Measurements from ENCODE around the gene ADAM15. TPM values are rescaled to one million over a fixed set of nuclear protein-coding genes. Genes with fewer than 3 reads are reported as not detected.

ADAM15 gene
- total RNA-seq (ENCODE audit: low replicate concordance), result 61.9 and 69.0 TPM in 2 replicates
- long read RNA-seq, partial matches to known transcripts, result 7 of 9 reads
- long read RNA-seq, other reads (novel, unspliced or antisense), result 2 of 9 reads

DNA sequence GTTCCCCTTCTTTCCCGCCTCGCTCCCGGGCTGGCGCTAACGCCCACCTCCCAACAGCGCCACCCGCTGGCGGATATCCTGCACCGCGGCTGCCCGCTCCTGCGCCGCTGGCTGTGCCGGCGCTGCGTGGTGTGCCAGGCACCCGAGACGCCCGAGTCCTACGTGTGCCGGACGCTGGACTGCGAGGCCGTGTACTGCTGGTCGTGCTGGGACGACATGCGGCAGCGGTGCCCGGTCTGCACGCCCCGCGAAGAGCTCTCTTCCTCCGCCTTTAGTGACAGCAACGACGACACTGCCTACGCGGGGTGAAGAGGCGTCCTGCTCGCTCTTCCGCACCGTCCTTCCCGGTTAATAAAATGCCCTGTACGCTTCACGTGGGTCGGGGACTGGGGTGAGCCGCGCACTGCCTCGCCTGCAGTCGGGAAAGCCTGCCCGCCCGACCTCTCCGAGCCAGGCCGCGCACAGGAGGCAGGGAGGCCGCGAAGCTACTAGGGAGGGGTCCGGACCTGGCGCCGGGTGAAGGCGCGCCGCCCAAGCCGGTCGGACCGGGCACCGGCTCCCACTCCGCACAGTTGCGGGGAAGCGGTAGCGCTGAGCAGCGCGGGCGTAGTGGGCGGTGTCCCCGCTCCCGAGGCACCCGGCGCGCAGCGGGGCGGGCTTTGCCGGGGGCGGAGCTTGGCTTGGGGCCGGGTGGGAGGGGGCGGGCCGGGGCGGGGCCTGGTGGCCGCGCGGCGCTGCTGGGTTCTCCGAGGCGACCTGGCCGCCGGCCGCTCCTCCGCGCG, at the start of gene ADAM15:
TSS of gene ADAM15 (plus strand) at position 757 of the 782 bp plus-strand sequence. CDS start 71 bp downstream, outside the sequence.
- no peaks in the 10 kb centered on the region for H3K27me3 Mint-ChIP-seq
- peaks cover 23% of the 10 kb centered on the region for H3K4me1 Mint-ChIP-seq (ENCODE audit: unreplicated experiment)
- DNase-seq (ENCODE audit: extremely low spot score, unreplicated experiment), result peak; percentile 90
- TF ChIP-seq, protein P1, sequence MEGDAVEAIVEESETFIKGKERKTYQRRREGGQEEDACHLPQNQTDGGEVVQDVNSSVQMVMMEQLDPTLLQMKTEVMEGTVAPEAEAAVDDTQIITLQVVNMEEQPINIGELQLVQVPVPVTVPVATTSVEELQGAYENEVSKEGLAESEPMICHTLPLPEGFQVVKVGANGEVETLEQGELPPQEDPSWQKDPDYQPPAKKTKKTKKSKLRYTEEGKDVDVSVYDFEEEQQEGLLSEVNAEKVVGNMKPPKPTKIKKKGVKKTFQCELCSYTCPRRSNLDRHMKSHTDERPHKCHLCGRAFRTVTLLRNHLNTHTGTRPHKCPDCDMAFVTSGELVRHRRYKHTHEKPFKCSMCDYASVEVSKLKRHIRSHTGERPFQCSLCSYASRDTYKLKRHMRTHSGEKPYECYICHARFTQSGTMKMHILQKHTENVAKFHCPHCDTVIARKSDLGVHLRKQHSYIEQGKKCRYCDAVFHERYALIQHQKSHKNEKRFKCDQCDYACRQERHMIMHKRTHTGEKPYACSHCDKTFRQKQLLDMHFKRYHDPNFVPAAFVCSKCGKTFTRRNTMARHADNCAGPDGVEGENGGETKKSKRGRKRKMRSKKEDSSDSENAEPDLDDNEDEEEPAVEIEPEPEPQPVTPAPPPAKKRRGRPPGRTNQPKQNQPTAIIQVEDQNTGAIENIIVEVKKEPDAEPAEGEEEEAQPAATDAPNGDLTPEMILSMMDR (conservative IDR thresholded peaks at IDR 0.05), result peak; percentile 98
- H3K27ac Mint-ChIP-seq, result peak within 1 kb of the TSS; percentile 91
- H3K4me3 Mint-ChIP-seq, result peak within 1 kb of the TSS; percentile 93
- H3K36me3 Mint-ChIP-seq, result no peaks in the 10 kb centered on the region
- no peaks in the 10 kb centered on the region for H3K9me3 Mint-ChIP-seq

- Mint-ChIP-seq H3K27ac (peak overlapping the region; percentile 98), H3K36me3 (no peaks in the 10 kb centered on the region), H3K4me1 (ENCODE audit: unreplicated experiment) (peaks cover 29% of the 10 kb centered on the region)
Measured at GRCh38 chr1:155001425-155001674, 49.8 kb upstream of the ADAM15 start.

GRCh38 chr1:155001675-155002463, 49.2 kb upstream of the ADAM15 start:
- peak; percentile 99 for DNase-seq (ENCODE audit: extremely low spot score, unreplicated experiment)
- TF ChIP-seq, protein P1 (conservative IDR thresholded peaks at IDR 0.05), result peak; percentile 50
- H3K27me3 Mint-ChIP-seq, result no peaks in the 10 kb centered on the region
- no peaks in the 10 kb centered on the region for H3K36me3 Mint-ChIP-seq
- H3K4me3 Mint-ChIP-seq, result peak overlapping the region; percentile 94
- no peaks in the 10 kb centered on the region for H3K9me3 Mint-ChIP-seq
- H3K27ac Mint-ChIP-seq, result peak overlapping the region; percentile 98
- peaks cover 33% of the 10 kb centered on the region for H3K4me1 Mint-ChIP-seq (ENCODE audit: unreplicated experiment)

More at GRCh38 chr1:155001425-155001674, 49.8 kb upstream of the ADAM15 start:
- Mint-ChIP-seq H3K9me3 (no peaks in the 10 kb centered on the region), H3K27me3 (no peaks in the 10 kb centered on the region), H3K4me3 (peak overlapping the region; percentile 90)
- no peak for DNase-seq (ENCODE audit: extremely low spot score, unreplicated experiment)
- TF ChIP-seq, protein P1 (conservative IDR thresholded peaks at IDR 0.05), result no peak

DNA sequence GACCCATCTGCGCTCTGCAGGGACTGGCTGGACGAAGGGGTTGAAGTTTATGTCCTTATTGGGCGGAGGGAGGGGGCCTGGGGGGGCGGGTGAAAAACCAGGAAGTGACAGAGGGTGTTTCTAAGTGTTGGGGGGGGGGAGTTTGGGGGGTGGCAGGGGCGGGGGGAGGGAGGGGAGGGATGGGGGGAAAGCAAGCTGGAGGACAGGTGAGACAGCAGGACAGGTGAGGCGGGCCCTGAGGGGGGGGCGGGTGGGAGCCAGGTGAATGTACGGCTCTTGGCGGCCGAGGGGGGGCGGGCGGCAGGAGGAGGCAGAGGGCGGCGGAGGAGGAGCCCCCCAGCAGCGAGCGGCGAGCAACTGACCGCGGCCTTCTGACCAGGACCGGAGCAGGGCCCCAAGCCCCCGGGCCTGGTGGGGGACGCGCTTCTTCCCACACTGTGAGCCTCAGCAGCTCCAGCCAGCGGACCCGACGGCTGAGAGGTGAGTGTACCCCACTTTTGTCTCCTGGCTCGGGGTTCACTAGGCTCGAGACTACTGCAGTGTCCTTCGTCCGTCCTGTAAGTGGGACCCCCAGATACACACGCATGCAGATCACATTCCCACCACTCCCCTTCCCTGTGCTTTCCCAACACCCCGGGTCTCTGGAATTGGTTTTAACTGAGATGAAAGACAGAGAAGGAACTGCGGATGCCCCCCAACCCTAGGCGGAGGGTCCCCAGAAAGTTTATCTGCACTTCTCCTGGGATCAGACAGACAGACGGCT, 48.5 kb upstream of the ADAM15 start, which contains the start of gene ZBTB7B:
TSS of gene ZBTB7B (plus strand) at position 339 of the 763 bp plus-strand sequence. CDS start 11,859 bp downstream, outside the sequence.
- Mint-ChIP-seq H3K27ac (peak within 1 kb of the TSS; percentile 98), H3K27me3 (no peaks in the 10 kb centered on the region), H3K9me3 (no peaks in the 10 kb centered on the region), H3K4me3 (peak within 1 kb of the TSS; percentile 96), H3K36me3 (no peaks in the 10 kb centered on the region), H3K4me1 (ENCODE audit: unreplicated experiment) (peaks cover 29% of the 10 kb centered on the region)
- TF ChIP-seq, protein P1 (conservative IDR thresholded peaks at IDR 0.05), result no peak
- no peak for DNase-seq (ENCODE audit: extremely low spot score, unreplicated experiment)

GRCh38 chr1:155003227-155003765, 47.8 kb upstream of the ADAM15 start:
- no peaks in the 10 kb centered on the region for H3K9me3 Mint-ChIP-seq
- TF ChIP-seq, protein P1 (conservative IDR thresholded peaks at IDR 0.05), result no peak
- H3K36me3 Mint-ChIP-seq, result no peaks in the 10 kb centered on the region
- H3K4me1 Mint-ChIP-seq (ENCODE audit: unreplicated experiment), result peaks cover 22% of the 10 kb centered on the region
- peak overlapping the region; percentile 92 for H3K27ac Mint-ChIP-seq
- peak overlapping the region; percentile 96 for H3K4me3 Mint-ChIP-seq
- H3K27me3 Mint-ChIP-seq, result no peaks in the 10 kb centered on the region
- no peak for DNase-seq (ENCODE audit: extremely low spot score, unreplicated experiment)

Measured in type B pancreatic cell (in vitro differentiated cells).